H1 (cell line): ENCODE results near the gene TMEM82. TPM values are rescaled to one million over a fixed set of nuclear protein-coding genes. Genes with fewer than 3 reads are reported as not detected.

Source experiments
- CEBPB ChIP-seq: IDR thresholded peaks from 2 replicates; pipeline ENCODE4 v1.6.1; 2012; ENCODE audit warnings: low read depth, low read length
- POLR2AphosphoS5 ChIP-seq: IDR thresholded peaks from 2 replicates; pipeline ENCODE4 v1.6.1; 2011; ENCODE audit warnings: low read depth, low read length
- polyA plus RNA-seq, 7 experiments: library from polyadenylated mRNA; depleted of rRNA in 3 of 7; stranded (reverse) in 5 of 7; unstranded in 2 of 7; fragments of >200 nt in 5 of 7; fragments of 200-250 nt in 2 of 7; gene quantifications; 1 replicate in 5 of 7; 2 replicates in 1 of 7; 4 replicates in 1 of 7; pipeline versions ENCODE4 v1.2.1 to v1.2.3, GENCODE V29; 2011 to 2013; ENCODE audit warnings: missing spikeins in 2 of 7, mixed read lengths in 2 of 7
- total RNA-seq: library from RNA; stranded (reverse); fragmentation: NEBNext Ultra II Directional; extraction: Animal tissue kit (Norgen Biotek cat#: 25700); gene quantifications from 2 replicates; pipeline ENCODE4 v1.2.1, GENCODE V29; 2021

The TMEM82 gene
- total and polyA plus RNA-seq, 2 of the 8 experiments (the other 6 are each of a cell fraction or from before 2014, with no cell fraction given): 0.32 to 2.1 TPM

DNA sequence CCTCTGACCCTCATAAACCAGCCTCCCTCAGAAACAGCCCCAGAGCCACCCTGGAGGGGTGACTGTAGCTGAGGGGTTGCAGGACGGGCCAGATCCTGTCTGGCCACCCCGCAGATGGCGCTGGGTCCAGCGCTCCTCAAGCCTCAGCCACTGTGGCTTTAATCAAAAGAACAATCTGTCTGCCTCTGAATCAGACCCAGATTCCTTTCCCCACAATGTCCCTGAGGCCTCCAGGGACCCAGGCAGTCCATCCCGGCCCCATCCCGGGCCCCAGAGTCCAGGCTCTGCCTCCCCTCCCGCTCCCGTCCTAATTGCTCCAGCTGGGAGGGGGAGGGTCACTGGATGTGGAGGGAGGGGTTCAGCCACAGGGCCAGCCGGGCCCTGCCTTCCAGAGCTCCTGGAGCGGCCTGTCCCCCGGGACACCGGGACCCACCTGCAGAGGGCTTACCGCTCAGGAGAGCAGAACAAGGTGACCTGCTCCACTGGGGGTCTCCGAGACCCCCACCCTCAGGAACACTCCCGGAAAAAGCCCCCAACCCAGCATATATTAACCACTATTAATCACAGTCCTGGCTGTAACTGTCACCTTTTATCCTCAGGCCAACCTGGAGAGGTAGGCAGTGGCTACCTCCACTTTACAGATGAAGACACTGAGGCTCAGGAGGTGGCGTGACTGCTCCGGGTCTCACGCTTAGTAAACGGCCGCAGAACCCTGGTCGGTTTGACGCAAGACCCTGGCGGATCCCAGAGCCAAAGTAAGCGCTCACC, 15.5 kb downstream of the TMEM82 start (continued):
- TF ChIP-seq POLR2AphosphoS5: peak; percentile 24; the same call in 1 of the 2 replicates
- TF ChIP-seq CEBPB: no peak
